OCI-LY7 (cell line): ENCODE results near the gene ZDHHC17.

Experiments
- EZH2phosphoT487 ChIP-seq: fragments of 200-600 bp; sonication (generic); IDR thresholded peaks from 2 replicates; pipeline ENCODE4 v1.6.1; 2018; ENCODE audit warnings: low read depth, borderline replicate concordance, mild to moderate bottlenecking, mixed run types, antibody characterized with exemption, low read length, moderate library complexity, mixed read lengths
- TF ChIP-seq, protein P1 (sequence below): fragments of 200-600 bp; sonication (generic); conservative IDR thresholded peaks from 2 replicates; pipeline ENCODE4 v1.5.1; 2014; ENCODE audit warnings: mild to moderate bottlenecking, antibody characterized with exemption, low read length, moderate library complexity, mixed read lengths

DNA sequence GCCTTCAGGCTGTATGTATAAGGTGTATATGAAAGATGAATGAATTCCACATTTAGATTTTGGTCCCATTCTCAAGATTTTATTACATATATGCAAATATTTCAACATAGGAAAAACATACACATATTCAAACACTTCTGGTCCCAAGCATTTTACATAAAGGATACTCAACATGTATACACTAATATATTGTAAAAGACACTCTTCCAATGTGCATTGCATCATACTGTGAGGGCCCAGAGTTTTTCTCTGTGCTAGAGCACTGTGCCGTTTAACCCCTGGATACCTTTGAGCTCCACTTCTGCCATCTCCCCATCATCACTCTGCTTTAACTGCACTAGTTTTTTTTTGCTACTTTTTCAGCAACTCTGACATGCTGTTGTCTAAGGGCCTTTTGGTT lies 48.1 kb downstream of the ZDHHC17 start:
- TF ChIP-seq, protein P1, sequence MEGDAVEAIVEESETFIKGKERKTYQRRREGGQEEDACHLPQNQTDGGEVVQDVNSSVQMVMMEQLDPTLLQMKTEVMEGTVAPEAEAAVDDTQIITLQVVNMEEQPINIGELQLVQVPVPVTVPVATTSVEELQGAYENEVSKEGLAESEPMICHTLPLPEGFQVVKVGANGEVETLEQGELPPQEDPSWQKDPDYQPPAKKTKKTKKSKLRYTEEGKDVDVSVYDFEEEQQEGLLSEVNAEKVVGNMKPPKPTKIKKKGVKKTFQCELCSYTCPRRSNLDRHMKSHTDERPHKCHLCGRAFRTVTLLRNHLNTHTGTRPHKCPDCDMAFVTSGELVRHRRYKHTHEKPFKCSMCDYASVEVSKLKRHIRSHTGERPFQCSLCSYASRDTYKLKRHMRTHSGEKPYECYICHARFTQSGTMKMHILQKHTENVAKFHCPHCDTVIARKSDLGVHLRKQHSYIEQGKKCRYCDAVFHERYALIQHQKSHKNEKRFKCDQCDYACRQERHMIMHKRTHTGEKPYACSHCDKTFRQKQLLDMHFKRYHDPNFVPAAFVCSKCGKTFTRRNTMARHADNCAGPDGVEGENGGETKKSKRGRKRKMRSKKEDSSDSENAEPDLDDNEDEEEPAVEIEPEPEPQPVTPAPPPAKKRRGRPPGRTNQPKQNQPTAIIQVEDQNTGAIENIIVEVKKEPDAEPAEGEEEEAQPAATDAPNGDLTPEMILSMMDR: no peak
- no peak for TF ChIP-seq EZH2phosphoT487
